ENCODE measurements around the gene NLGN1. TPM values are rescaled to one million over a fixed set of nuclear protein-coding genes. Genes with fewer than 3 reads are reported as not detected.

The NLGN1 gene
- total RNA-seq, 1 experiment from 2014 or later: 5.2 TPM

DNA sequence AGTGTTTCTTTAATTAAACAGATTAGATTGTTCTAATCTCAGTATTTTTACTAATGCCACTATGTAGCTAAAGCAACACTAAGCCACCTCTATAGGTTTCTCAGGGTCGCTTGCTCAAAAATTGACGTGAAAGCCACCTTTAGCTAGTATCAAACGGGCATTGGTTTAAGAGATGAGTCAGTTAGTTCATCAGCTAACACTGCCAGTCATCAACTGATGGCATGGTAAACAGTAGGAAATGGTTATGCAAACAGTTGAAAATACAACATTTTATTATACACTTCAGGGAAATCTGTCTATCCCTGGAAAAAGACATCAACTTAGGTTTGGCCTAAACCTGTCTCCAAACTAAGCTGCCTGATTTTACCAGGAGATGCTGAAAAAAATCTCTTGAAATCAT lies 879.3 kb downstream of the NLGN1 start:
- Mint-ChIP-seq H3K27ac (no peak overlapping the region), H3K4me3 (no peak overlapping the region), H3K4me1 (peaks cover 11 to 14% of the 10 kb centered on the region in 2 experiments), H3K27me3 (ENCODE audit: low read depth) (no peaks in the 10 kb centered on the region), H3K9me3 (no peaks in the 10 kb centered on the region), H3K36me3 (ENCODE audit: insufficient read depth in 1 of 3, low read depth in 3 of 3) (peaks cover 0 to 9% (median 3%) of the 10 kb centered on the region in 3 experiments; a peak in 4 of 7 replicates)
- Histone ChIP-seq H3K18ac (ENCODE audit: insufficient read length, low read depth, low read length) (no peak overlapping the region), H3T11ph (ENCODE audit: low read length) (no peak overlapping the region), H3K27me3 (ENCODE audit: insufficient read depth, low read length) (no peaks in the 10 kb centered on the region), H4K91ac (ENCODE audit: insufficient read length, low read depth, low read length) (no peak overlapping the region), H4K5ac (ENCODE audit: insufficient read length, low read depth, low read length) (no peak overlapping the region), H3K79me2 (ENCODE audit: insufficient read depth, low read length) (no peaks in the 10 kb centered on the region), H3K23me2 (ENCODE audit: insufficient read length, low read depth, low read length, poor library complexity, severe bottlenecking) (no peaks in the 10 kb centered on the region), H3K4ac (ENCODE audit: low read depth, low read length) (no peak overlapping the region), H2BK5ac (ENCODE audit: insufficient read length, low read length) (no peak overlapping the region), H3K9me3 (ENCODE audit: control insufficient read depth, low read depth, low read length) (no peaks in the 10 kb centered on the region), H4K8ac (replicated peaks; ENCODE audit: insufficient read length, low read depth, low read length) (no peak overlapping the region), H2BK120ac (ENCODE audit: low read depth, low read length, poor library complexity, severe bottlenecking) (no peak overlapping the region), H4K20me1 (ENCODE audit: control insufficient read depth, insufficient read depth, insufficient read length) (no peaks in the 10 kb centered on the region), H2BK20ac (ENCODE audit: low read depth, low read length, poor library complexity, severe bottlenecking) (no peak overlapping the region), H2BK12ac (ENCODE audit: insufficient read length, low read depth, low read length) (no peak overlapping the region), H3K9ac (ENCODE audit: extremely low read depth, insufficient read length, low read length) (no peak overlapping the region), H3K4me2 (ENCODE audit: insufficient read depth, insufficient read length, low read length) (no peak overlapping the region), H2BK15ac (ENCODE audit: low read depth, low read length) (no peak overlapping the region), H2AK5ac (ENCODE audit: insufficient read length, low read length) (no peak overlapping the region), H3K14ac (ENCODE audit: insufficient read depth, low read length) (no peak overlapping the region), H3K23ac (ENCODE audit: insufficient read length, low read depth, low read length) (no peak overlapping the region), H2AFZ (ENCODE audit: low read length) (no peak overlapping the region), H3K4me1 (ENCODE audit: insufficient read depth, low read length) (no peaks in the 10 kb centered on the region; the same call in 1 of the 2 replicates), H3K79me1 (ENCODE audit: insufficient read depth, low read depth, low read length, poor library complexity, severe bottlenecking) (no peaks in the 10 kb centered on the region), H3K27ac (ENCODE audit: insufficient read length, low read depth, low read length) (no peak overlapping the region), H3K56ac (ENCODE audit: insufficient read length, low read depth, low read length) (no peak overlapping the region)
- no CpG with 5 or more reads among the region's 3 CpGs for WGBS (ENCODE audit: extremely low coverage, insufficient read length, low lambda C conversion rate)
- DNase-seq: no peak
- TF ChIP-seq, protein P1, sequence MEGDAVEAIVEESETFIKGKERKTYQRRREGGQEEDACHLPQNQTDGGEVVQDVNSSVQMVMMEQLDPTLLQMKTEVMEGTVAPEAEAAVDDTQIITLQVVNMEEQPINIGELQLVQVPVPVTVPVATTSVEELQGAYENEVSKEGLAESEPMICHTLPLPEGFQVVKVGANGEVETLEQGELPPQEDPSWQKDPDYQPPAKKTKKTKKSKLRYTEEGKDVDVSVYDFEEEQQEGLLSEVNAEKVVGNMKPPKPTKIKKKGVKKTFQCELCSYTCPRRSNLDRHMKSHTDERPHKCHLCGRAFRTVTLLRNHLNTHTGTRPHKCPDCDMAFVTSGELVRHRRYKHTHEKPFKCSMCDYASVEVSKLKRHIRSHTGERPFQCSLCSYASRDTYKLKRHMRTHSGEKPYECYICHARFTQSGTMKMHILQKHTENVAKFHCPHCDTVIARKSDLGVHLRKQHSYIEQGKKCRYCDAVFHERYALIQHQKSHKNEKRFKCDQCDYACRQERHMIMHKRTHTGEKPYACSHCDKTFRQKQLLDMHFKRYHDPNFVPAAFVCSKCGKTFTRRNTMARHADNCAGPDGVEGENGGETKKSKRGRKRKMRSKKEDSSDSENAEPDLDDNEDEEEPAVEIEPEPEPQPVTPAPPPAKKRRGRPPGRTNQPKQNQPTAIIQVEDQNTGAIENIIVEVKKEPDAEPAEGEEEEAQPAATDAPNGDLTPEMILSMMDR (conservative IDR thresholded peaks at IDR 0.05): no peak

Measured in H9 (cell line).